NCI-H82 treated with DMSO at 0.1 percent for 48 hours (cell line): Measurements from ENCODE around the gene CCNQ.

ENCODE experiments used
- DNase-seq: peaks from one replicate; lab custom pipeline; 2025; ENCODE audit not compliant: unreplicated experiment; lab: John Stamatoyannopoulos, UW

Gene CCNQ

GRCh38 chrX:153598541-153599191, at the start of gene CCNQ:
CCNQ (minus strand) TSS chrX:153599139; CDS start chrX:153599073, 66 bp downstream.
- peak; percentile 47 for DNase-seq

- no peak for DNase-seq
Observed at GRCh38 chrX:153647461-153648357, 48.8 kb upstream of the CCNQ start.

GRCh38 chrX:153646620-153647373, 47.9 kb upstream of the CCNQ start, which contains the start of gene DUSP9:
DUSP9 (plus strand) TSS chrX:153647203; CDS start chrX:153647954, 751 bp downstream.
- no peak for DNase-seq

GRCh38 chrX:153645921-153646488, 47.1 kb upstream of the CCNQ start:
- DNase-seq, result no peak

- DNase-seq, result no peak
Observed at GRCh38 chrX:153645151-153645550, 46.2 kb upstream of the CCNQ start.

- no peak for DNase-seq
Observed at GRCh38 chrX:153644356-153645125, 45.6 kb upstream of the CCNQ start.

GRCh38 chrX:153643431-153644351, 44.8 kb upstream of the CCNQ start:
- no peak for DNase-seq

- DNase-seq, result no peak
Observed at GRCh38 chrX:153642655-153643430, 43.9 kb upstream of the CCNQ start.

- DNase-seq, result peak; percentile 3
Observed at GRCh38 chrX:153642051-153642654, 43.2 kb upstream of the CCNQ start.

GRCh38 chrX:153641627-153642026, 42.7 kb upstream of the CCNQ start:
- peak; percentile 28 for DNase-seq

GRCh38 chrX:153640736-153641575, 42.0 kb upstream of the CCNQ start:
- DNase-seq, result no peak

GRCh38 chrX:153640045-153640686, 41.2 kb upstream of the CCNQ start:
- no peak for DNase-seq

- DNase-seq, result no peak
Observed at GRCh38 chrX:153639177-153640044, 40.5 kb upstream of the CCNQ start.

- DNase-seq, result peak; percentile 24
Observed at GRCh38 chrX:153638436-153639176, 39.7 kb upstream of the CCNQ start.

GRCh38 chrX:153638041-153638371, 39.1 kb upstream of the CCNQ start:
- DNase-seq, result no peak
